GM04504 (cell line): ENCODE results near the gene GTF3C5.
"Not testable (repeated sequence)": the region's sequence is repeated elsewhere in the genome, so short reads cannot be mapped to it uniquely, and the experiment has no call there.

ENCODE experiments used
- DNase-seq: peaks from one replicate; pipeline ENCODE4 v3.0.0-alpha.2; 2012; ENCODE audit warnings: low read depth

Gene GTF3C5

DNA sequence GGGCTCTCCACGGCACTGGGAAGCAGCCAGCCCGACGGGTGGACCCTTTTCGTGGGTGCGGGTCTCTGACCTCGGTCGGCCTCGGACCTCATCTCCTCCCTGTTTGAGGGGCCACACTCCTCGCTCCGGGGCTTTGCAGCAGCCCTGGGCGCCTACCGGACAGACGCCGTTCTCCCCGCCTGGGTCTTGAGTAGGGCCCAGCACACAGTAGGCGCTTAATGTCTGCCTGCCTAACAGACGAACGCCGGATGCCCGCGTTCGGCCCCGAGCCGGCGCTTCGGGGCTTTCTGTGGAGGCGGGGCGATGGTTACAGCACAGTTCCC lies 842 bp upstream of the GTF3C5 start:
- DNase-seq = no peak

DNA sequence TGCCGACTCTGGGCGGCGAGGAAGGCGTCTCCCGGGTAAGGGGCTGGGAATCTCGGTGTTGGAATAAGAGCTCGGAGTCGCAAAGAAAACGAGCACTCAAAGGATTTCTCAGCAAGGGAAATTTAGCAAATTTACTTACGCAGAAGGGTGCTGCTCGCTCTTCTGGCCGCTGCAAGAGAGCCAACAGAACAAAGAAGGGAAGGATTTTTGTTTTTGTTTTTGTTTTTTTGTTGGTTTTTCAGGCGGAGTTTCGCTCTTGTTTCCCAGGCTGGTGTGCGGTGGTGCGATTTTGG lies 279 bp downstream of the GTF3C5 start:
- DNase-seq = no peak

DNA sequence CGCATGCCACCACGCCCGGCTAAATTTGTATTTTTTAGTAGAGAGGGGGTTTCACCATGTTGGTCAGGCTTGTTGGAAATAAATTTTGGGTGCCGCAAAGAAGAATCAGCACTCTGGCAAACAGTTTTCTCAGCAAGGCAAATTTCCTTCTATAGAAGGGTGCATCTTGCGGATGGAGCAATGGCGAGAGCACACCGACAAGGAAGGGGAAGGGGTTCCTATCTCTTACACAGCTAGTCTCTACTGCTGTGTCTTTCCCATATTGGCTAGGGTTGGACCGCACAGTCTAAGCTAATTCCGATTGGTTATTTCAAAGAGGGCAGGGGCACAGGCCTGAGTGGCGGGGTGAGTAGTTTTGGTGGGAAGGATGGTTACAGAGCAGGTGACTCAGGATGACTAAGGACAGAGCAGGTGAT lies 707 bp downstream of the GTF3C5 start:
- no peak for DNase-seq

DNA sequence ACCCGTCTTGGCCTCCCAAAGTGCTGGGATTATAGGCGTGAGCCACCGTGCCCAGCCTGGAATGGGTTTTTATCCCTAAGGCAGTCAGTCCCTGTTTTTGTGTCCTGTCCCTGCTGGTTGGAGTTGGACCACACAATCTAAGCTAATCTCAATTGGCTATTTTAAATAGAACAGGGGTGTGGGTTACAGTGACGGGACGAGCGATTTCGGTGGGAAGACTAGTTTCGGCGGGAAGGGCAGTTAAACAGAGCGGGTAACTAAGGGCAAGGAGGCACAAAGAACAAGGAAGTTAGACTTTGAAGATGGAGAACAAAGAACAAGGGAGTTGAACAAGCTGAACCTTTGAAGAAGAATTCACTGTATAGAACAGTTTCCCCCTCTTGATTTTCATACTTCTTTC lies 1.4 kb downstream of the GTF3C5 start:
- DNase-seq = no peak

DNA sequence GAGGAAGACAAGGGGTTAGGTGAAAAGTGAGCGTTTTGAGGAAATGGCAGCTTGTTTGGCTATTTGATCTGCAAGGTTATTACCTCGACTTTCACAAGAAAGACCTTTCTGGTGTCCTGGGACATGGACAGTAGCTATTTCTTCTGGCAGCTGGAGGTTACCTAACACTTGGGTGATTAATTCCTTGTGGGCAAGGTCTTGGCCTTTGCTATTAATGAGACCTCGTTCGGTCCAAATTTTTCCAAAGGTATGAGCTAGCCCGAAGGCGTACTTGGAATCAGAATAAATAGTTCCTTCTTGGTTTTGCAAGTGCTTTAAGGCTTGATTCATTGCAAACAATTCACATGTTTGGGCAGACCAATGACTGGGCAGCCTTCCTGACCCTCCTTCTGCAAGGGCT lies 4.9 kb downstream of the GTF3C5 start:
- DNase-seq = no peak

DNA sequence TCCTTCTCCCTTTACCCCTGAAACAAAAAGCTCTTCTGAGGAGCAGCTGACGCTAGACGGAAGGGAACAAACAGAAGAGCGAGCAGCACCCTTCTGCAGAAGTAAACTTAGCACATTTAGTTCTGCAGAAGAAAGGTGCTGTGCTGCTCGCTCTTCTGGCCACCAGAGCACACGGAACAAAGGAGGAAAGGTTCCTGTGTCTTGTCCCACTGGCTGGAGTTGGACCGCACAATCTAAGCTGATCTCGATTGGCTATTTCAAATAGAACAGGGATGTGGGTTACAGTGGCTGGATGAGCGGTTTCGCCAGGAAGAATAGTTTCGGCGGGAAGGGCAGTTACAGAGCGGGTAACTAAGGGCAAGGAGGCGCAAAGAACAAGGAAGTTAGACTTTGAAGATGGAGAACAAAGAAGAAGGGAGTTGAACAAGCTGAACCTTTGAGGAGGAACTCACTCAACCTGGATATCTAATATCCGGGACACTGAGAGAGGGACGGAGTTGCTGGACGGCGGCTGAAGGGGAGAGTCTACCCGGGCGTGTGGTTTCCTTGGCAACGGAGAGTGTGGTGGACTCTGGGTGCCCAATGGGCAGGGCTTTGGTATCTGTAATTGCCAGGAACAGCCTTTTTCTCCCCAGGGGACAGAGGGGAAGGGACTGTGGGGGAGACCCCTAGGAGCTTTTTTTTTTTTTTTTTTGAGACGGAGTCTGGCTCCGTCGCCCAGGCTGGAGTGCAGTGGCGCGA lies 7.1 kb downstream of the GTF3C5 start:
- DNase-seq = no peak

DNA sequence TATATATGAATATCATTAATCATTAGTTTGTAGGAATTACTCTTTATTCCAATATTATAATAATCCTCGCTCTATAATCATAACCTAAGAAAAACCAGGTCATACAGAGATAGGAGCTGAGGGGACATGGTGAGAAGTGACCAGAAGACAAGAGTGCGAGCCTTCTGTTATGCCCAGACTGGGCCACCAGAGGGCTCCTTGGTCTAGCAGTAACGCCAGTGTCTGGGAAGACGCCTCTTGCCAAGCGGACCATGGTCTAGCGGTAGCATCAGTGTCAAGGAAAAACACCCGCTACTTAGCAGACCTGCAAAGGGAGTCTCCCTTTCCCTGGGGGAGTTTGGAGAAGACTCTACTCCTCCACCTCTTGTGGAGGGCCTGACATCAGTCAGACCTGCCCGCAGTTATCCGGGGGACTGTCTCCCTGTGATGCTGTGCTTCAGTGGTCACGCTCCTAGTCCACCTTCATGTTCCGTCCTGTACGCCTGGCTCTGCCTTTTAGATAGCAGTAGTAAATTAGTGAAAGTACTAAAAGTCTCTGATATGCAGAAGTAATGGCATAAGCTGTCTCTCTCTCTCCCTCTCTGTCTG lies 10.2 kb downstream of the GTF3C5 start:
- not testable (repeated sequence) for DNase-seq

DNA sequence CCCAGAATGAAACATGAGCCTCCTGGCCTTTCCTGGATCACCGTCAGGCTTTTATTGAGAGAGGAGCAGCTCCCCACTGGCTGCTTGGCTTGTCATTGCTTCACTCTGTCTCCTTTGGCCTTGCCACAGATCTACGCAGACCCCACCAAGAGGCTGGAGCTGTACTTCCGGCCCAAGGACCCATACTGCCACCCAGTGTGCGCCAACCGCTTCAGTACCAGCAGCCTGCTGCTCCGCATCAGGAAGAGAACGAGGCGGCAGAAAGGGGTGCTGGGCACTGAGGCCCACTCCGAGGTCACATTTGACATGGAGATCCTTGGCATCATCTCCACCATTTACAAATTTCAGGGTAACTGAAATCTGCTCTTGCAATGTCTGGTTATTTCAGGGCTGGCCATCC lies 11.2 kb downstream of the GTF3C5 start:
- no peak for DNase-seq

DNA sequence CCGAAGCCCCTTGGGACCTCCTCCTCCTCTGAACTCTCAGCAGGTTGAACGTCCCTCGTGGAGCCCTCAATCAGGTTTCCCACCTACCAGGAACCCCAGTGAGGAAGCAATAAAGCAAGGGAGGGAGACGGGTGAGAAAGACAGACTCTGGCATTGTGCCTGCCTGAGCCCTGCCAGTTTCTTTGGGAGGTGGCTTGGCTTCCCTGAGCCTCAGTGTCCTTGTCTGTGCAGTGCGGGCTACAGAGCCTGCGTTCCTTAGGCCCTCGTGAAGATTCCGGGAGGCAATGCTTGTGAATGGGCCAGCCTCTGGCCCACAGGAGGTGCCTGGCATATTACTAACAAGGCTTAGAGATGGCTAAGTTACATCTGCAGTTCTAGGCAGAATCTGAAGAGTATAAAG lies 11.9 kb downstream of the GTF3C5 start:
- no peak for DNase-seq

DNA sequence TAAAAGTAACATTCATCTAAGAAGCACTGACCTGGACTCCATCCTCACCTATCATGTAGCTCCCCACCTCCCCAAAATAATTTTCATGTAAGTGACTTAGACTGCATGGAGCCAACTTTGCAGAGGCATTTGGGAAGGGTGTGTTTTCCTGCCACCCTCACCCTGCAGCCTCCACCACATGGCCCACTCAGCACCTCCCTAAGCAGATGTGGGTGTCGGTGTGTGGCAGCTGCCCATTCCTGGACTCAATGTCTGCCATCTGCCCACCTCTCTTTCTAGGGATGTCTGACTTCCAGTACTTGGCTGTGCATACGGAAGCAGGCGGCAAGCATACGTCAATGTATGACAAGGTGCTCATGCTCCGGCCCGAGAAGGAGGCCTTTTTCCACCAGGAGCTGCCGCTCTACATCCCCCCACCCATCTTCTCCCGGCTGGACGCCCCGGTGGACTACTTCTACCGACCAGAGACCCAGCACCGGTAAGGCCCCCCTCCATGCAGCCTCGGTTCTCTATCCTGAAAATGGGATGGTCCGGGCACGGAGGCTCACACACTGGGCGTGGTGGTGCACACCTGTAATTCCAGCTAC lies 12.7 kb downstream of the GTF3C5 start:
- no peak for DNase-seq

DNA sequence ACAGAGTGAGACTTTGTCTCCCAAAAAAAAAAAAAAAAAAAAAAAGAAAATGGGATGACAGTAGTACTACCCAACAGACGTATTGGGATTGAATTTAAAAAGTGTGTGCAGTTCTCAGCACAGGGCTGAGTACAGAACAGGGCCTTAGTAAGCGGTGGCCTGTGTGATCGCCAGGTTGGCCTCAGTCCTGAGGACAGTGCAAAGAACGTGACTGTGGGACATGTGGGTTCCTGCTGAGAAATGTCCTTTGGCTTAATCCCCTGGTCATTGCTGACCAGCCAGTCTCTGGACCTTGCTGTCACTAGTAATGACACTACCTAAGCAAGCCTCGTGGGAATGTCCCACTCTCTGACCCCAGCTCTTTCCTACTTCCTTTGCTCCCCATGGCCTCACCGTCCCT lies 13.3 kb downstream of the GTF3C5 start:
- DNase-seq = no peak

DNA sequence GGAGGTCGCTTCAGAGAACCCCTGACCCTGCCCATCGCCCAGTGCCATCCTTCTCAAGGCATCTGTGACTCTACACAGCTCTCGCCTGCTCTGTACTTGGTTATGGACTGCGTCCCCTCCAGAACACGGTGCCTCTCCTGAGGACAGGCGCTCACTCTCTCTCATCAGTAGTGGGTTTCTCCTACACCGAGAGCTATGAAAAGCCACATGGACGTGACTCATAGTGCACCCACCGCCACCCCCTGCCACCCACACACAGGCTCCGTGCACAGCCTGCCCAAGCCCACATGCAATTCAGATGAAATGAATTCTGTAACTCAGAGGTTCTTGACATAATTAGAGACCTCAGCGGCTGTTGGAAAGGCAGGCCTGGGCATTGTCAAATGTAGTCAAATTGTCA lies 13.9 kb downstream of the GTF3C5 start:
- no peak for DNase-seq

DNA sequence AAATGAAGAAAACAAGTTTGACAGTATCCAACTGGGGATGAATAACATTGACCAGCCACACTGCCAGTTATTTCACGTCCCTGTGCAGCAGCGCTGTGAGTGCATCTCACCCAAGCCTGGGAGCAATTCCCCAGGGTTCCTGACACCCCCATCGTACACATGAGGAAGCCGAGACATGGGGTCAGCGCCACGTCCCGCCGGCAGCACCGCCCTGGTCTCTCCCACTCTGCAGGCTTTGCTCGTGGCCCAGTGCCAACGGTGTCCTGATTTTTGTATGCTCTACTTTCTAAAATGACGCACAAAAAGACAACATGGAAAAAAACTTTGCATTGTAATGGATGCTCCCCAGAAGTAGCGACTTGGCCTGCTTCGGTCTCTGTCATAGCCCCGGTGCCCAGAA lies 14.3 kb downstream of the GTF3C5 start:
- no peak for DNase-seq

DNA sequence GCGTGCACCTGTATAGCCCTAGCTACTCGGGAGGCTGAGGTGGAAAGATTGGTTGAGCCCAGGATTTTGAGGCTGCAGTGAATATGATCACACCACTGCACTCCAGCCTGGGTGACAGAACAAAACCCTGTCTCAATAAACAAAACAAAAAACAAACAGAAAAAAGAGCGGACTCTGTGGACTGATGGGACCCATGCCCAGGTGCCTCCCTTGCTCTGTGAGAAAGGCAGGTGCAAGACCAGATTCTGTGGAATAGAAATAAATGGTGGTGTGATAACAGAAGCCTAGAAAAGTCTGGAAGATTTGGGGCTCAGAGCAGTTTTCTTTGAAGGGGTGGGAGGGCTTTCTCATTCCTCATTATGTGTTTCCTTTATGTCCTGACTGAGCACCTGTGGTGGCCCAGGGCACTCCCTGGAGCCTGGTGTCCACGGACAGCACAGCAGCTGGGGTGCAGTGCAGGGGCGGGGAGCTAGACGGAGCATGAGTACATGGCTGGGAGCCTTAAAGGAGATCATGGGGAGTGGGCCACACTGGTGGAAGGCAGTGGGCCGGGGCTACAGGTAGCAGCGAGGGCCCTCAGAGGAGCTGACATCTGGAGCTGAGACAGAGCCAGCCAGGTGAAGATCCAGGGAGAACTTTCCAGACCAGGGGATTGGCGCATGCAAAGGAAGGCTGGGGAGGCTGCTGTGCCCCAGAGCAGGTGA lies 15.6 kb downstream of the GTF3C5 start:
- DNase-seq = no peak

DNA sequence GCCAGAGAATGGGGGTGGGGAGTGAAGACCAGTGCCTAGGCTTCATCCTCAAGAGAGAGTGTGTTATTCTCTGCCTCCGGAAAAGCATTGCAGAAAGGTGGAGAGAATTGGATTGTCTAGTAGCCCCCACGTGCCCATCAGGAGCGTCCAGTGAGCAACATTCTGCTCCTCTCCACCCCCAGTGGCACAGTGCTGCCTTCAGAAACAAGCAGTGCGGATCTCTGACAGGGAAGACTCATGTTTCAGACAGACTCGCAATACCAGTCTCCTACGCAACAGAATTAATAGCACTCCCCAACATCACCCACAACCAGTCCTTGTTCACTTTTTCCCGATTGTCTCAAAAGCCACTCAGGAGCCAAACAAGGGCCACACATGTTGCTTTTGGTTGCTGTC lies 16.1 kb downstream of the GTF3C5 start:
- DNase-seq = no peak

DNA sequence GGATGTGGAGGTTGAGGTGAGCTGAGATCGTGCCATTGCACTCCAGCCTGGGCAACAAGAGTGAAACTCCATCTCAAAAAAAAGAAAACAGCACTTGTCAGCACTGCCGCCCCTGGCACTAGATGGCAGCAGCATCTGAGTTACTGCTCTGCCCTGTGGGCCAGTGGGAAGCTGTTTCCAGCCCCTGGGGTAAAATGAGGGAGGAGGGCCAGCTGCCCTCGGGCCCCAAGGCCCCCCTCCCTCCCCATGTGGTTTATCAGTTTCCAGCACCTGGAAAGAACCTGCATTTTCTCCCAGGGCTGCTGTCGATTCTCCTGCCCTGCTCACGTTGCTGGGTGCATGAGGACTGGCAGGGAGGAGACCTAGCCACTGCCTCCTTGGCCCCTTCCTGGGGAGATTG lies 17.8 kb downstream of the GTF3C5 start:
- no peak for DNase-seq

DNA sequence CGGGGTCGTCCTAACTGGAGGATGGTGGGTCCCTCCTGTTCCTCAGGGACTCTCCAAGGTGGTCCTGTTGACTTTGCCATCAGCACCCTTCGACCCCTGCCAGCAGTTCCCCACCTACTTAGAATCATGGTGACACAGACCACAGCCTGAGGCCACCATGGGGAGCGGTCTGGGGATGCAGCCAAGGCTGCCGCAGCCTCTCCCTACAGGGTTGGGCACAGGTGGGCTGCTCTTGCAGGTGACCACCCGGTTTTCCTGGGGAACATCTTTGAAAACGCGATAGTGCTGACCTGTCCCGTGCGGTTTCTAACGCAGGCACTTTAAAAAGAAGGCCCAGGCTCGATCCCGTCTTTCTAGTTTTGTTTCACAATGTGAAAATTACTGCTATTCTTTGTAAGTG lies 18.2 kb downstream of the GTF3C5 start:
- no peak for DNase-seq

DNA sequence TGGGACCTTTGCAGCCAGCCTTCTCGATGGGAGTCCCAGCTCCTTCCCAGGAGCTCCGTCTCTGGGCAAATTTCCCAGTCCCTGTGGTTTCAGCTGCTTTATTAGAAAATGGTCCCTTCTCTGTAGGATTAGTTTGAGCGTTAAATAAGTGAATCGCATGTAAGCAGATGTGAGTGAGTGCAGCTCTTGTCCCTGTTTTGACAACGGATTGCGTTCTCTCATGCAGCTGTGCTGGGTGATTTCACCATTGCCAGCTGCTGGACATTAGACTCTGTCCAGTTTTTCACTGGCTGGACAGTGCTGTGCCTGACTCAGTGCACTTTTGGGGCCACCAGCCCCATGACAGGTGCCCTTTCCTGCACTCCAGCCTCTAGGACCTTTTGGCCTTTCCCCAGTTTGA lies 19.3 kb downstream of the GTF3C5 start:
- DNase-seq = no peak

DNA sequence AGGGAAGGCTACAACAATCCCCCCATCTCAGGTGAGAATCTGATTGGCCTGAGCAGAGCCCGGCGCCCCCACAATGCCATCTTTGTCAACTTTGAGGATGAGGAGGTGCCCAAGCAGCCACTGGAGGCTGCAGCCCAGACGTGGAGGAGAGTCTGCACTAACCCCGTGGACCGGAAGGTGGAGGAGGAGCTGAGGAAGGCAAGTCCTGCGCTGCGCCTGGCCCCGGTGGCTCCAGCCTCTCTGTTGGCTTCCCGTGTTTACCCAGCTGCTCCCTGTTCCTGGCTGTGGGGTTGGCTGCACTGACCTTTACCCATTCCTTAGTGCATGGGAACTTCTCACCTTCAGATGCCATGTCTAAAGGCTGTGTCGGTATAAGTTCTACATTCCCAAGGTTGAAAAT lies 20.0 kb downstream of the GTF3C5 start:
- no peak for DNase-seq

DNA sequence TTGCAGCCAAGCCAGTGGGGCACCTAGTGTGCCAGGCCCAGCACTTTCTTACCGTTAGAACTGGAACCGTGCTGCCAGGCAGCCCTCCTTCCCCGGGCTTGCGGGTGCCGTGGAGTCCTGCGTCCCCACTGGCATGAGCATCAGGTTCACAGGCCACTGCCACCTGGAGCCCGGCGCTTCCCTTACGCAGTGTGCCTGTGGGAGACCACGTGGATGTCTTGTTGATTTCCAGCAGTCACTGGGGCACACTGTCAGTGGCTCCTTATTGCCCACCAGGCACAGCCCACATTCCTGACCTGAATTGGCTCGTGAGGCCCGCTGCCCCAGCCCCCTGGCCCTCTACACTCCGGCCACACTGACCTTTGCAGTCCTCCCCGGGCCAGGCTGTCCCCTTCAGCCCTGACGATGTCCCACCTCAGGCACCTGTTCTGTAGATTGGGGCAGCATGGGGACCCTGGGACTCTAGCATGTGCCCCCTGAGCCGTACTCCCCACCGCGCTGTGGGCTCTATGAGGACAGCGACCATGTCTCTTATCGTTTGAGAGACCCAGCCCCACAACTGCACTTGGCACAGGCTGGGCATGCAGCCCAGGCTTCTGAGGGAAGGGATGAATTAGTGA lies 20.6 kb downstream of the GTF3C5 start:
- no peak for DNase-seq

DNA sequence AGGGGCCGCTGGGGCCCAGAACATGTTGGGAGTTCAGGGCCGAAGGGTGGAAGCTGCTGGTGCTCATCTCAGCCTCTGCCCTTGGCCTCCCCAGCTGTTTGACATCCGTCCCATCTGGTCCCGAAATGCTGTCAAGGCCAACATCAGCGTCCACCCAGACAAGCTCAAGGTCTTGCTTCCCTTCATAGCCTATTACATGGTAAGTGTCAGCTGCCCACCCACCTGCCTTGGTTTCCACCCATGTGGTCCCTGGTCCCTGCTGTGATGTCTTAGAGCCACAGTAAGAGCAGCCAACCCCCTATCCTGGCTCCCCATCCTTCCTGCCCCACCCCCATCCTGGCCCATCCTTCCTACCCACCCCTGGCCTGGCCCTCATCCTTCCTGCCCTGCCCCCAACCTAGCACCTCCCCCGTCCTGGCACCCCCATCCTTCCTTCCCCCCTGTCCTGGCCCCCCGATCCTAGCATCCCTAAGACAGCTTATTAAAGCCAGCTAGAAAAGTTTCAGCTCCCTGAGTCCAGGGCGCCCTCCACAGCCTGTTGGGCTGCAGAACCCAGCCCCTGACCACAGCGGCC lies 21.3 kb downstream of the GTF3C5 start:
- DNase-seq = no peak

DNA sequence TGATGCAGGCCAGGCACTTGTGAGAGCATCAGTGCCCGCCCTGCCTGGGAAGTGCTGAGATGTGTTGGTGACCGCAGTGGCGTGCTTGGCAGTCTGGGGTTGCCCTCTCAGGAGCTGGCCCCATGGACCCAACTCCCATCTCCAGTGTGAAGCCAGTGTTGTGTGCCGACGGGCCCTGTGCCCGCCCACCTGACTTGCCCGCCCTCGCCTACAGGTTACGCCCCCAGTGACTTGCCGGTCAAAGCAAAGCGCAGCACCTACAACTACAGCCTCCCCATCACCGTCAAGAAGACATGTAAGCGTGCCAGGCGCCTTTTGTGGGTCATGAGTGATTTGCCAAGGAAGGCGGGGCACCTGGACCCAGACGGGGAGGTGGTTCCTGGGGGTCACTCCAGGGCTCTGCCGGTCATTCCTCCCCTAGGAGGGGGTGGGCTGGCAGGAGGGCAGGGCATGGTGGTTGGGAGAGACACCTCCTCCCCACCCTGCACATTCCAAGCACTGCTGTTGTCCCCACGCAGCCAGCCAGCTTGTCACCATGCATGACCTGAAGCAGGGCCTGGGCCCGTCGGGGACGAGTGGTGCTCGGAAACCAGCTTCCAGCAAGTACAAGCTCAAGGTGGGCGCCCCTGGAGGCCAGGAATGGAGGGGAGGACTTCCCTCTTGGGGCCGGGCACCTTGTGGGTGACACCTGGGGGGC lies 23.5 kb downstream of the GTF3C5 start:
- DNase-seq = no peak
